ENCODE data around the gene CFTR. TPM values are rescaled to one million over a fixed set of nuclear protein-coding genes. Genes with fewer than 3 reads are reported as not detected.

The CFTR gene
- total RNA-seq, 1 experiment from 2014 or later: 130 TPM

- H3K27me3 Mint-ChIP-seq (ENCODE audit: insufficient read depth, unreplicated experiment): no peaks in the 10 kb centered on the region
- ChIA-PET POLR2A (no interaction called here), CTCF (no interaction called here)
- Histone ChIP-seq H3K4me3 (ENCODE audit: low read depth, low read length) (no peak overlapping the region), H3K36me3 (ENCODE audit: control insufficient read depth, insufficient read depth, low read length) (peaks cover 3% of the 10 kb centered on the region), H3K27me3 (replicated peaks; ENCODE audit: control insufficient read depth, insufficient read depth, low read length) (no peaks in the 10 kb centered on the region), H3K4me1 (peaks cover 36% of the 10 kb centered on the region), H3K9me3 (no peaks in the 10 kb centered on the region)
- no peak overlapping the region for H3K4me3 Mint-ChIP-seq (ENCODE audit: unreplicated experiment)
- no TSS peak for BruUV-seq (replicated peaks)
- H3K27ac Mint-ChIP-seq (ENCODE audit: unreplicated experiment): peak overlapping the region; percentile 72
- peaks cover 70% of the 10 kb centered on the region for H3K36me3 Mint-ChIP-seq (ENCODE audit: insufficient read depth, unreplicated experiment)
- intact Hi-C loops (cut with micrococcal nuclease; ENCODE audit: unreplicated experiment): loop anchor here (1.0 kb wide), 2 partner anchors 20 to 57 kb away; no protein-coding TSS in a partner anchor
- H3K9me3 Mint-ChIP-seq (ENCODE audit: unreplicated experiment): no peaks in the 10 kb centered on the region
- H3K4me1 Mint-ChIP-seq (ENCODE audit: low read depth, unreplicated experiment): peaks cover 38% of the 10 kb centered on the region
- peak; percentile 59 to 60 for DNase-seq
- TF ChIP-seq CTCF (IDR thresholded peaks at IDR 0.05; ENCODE audit: insufficient read depth in 1 of 2, low read depth in 1 of 2, low read length in 1 of 2, severe bottlenecking in 1 of 2, unreplicated experiment in 1 of 2): no peak
Measured at GRCh38 chr7:117645481-117646165, 165.8 kb downstream of the CFTR start.

GRCh38 chr7:117648203-117648866 lies 168.5 kb downstream of the CFTR start:
- H3K4me1 ChIP-seq: peaks cover 33% of the 10 kb centered on the region
- intact Hi-C loops (cut with micrococcal nuclease; ENCODE audit: unreplicated experiment): no loop called here
- H3K27me3 ChIP-seq (replicated peaks; ENCODE audit: control insufficient read depth, insufficient read depth, low read length): no peaks in the 10 kb centered on the region
- H3K36me3 Mint-ChIP-seq (ENCODE audit: insufficient read depth, unreplicated experiment): peaks cover 67% of the 10 kb centered on the region
- no peak overlapping the region for H3K4me3 Mint-ChIP-seq (ENCODE audit: unreplicated experiment)
- H3K9me3 ChIP-seq: peaks cover 4% of the 10 kb centered on the region; the same call in 1 of the 2 replicates
- no peak overlapping the region for H3K4me3 ChIP-seq (ENCODE audit: low read depth, low read length)
- H3K36me3 ChIP-seq (ENCODE audit: control insufficient read depth, insufficient read depth, low read length): peaks cover 7% of the 10 kb centered on the region
- no peaks in the 10 kb centered on the region for H3K27me3 Mint-ChIP-seq (ENCODE audit: insufficient read depth, unreplicated experiment)
- POLR2A ChIA-PET: no interaction called here
- BruUV-seq (replicated peaks): no TSS peak
- peaks cover 36% of the 10 kb centered on the region for H3K4me1 Mint-ChIP-seq (ENCODE audit: low read depth, unreplicated experiment)
- DNase-seq: no peak
- CTCF ChIA-PET: no interaction called here
- no peak overlapping the region for H3K27ac Mint-ChIP-seq (ENCODE audit: unreplicated experiment)
- no peaks in the 10 kb centered on the region for H3K9me3 Mint-ChIP-seq (ENCODE audit: unreplicated experiment)
- no peak for TF ChIP-seq CTCF (IDR thresholded peaks at IDR 0.05; ENCODE audit: insufficient read depth in 1 of 2, low read depth in 1 of 2, low read length in 1 of 2, severe bottlenecking in 1 of 2, unreplicated experiment in 1 of 2)

GRCh38 chr7:117652943-117653680 lies 173.3 kb downstream of the CFTR start:
- no TSS peak for BruUV-seq (replicated peaks)
- ChIA-PET POLR2A (no interaction called here), CTCF (no interaction called here)
- no peak overlapping the region for H3K4me3 Mint-ChIP-seq (ENCODE audit: unreplicated experiment)
- no peaks in the 10 kb centered on the region for H3K9me3 Mint-ChIP-seq (ENCODE audit: unreplicated experiment)
- peaks cover 60% of the 10 kb centered on the region for H3K36me3 Mint-ChIP-seq (ENCODE audit: insufficient read depth, unreplicated experiment)
- H3K27me3 Mint-ChIP-seq (ENCODE audit: insufficient read depth, unreplicated experiment): no peaks in the 10 kb centered on the region
- no peak for DNase-seq
- H3K4me1 Mint-ChIP-seq (ENCODE audit: low read depth, unreplicated experiment): peaks cover 21% of the 10 kb centered on the region
- peaks cover 10% of the 10 kb centered on the region for H3K36me3 ChIP-seq (ENCODE audit: control insufficient read depth, insufficient read depth, low read length)
- H3K27ac Mint-ChIP-seq (ENCODE audit: unreplicated experiment): no peak overlapping the region
- H3K9me3 ChIP-seq: peaks cover 4% of the 10 kb centered on the region; the same call in 1 of the 2 replicates
- no peaks in the 10 kb centered on the region for H3K27me3 ChIP-seq (replicated peaks; ENCODE audit: control insufficient read depth, insufficient read depth, low read length)
- intact Hi-C loops (cut with micrococcal nuclease; ENCODE audit: unreplicated experiment): no loop called here
- TF ChIP-seq CTCF (IDR thresholded peaks at IDR 0.05; ENCODE audit: insufficient read depth in 1 of 2, low read depth in 1 of 2, low read length in 1 of 2, severe bottlenecking in 1 of 2, unreplicated experiment in 1 of 2): no peak
- H3K4me3 ChIP-seq (ENCODE audit: low read depth, low read length): no peak overlapping the region
- H3K4me1 ChIP-seq: peaks cover 6% of the 10 kb centered on the region; the same call in 1 of the 2 replicates
